Thyroid gland (tissue), 4 donors: ENCODE results near the gene CLCN3.

Source experiments
- POLR2A ChIP-seq, 2 donors: fragments of 450-650 bp; IDR thresholded peaks; one replicate each; pipeline ENCODE4 v1.6.1; 2017; ENCODE audit warnings: antibody characterized with exemption in 2 of 2, mild to moderate bottlenecking in 2 of 2, moderate library complexity in 1 of 2
- TF ChIP-seq, protein P1 (sequence below), 6 experiments: fragments of 200-600 bp in 3 of 6; fragments of 450-650 bp in 3 of 6; sonication (generic) in 3 of 6; IDR thresholded peaks; one replicate each; pipeline ENCODE4 v1.5.1; 2016 to 2019; ENCODE audit warnings: antibody characterized with exemption in 6 of 6, mild to moderate bottlenecking in 2 of 6, inconsistent platforms in 1 of 6, moderate library complexity in 1 of 6

DNA sequence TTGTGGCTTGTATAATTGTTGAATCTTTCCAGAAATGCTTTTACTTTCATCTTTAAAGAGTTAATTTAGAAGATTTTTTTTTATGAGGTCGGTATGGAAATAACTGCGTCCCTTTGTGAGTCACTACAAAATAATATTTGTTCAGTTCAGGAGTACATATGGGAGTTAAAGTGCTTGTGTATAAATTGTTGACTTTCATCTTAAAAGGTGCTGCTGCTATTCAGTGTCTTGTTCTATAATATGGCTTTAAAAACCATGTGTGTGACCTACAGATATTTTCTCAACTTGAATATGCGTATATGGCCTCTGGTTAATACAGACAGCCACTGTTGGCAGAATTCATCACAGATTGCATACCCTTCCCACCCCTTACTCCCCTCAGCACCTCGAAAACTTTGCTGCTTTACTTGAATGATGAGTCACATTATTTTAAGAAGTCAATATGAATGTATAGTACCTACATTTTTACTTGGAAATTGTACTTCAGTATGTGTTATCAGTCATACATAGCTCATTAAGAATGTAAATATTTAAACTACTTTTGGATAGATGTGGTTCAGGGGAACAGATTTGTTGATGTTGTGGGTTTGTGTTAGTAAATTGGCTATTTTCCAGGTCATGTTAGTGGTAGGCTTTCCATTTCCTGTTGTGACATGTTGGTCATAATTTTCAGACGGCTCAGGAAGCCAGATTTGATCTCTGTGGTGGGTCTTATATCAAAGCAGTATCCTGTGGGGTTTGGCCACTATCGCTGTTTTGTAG is 1.5 kb downstream of the CLCN3 start:
- TF ChIP-seq POLR2A (IDR thresholded peaks at IDR 0.05), result no peak
- TF ChIP-seq, protein P1, sequence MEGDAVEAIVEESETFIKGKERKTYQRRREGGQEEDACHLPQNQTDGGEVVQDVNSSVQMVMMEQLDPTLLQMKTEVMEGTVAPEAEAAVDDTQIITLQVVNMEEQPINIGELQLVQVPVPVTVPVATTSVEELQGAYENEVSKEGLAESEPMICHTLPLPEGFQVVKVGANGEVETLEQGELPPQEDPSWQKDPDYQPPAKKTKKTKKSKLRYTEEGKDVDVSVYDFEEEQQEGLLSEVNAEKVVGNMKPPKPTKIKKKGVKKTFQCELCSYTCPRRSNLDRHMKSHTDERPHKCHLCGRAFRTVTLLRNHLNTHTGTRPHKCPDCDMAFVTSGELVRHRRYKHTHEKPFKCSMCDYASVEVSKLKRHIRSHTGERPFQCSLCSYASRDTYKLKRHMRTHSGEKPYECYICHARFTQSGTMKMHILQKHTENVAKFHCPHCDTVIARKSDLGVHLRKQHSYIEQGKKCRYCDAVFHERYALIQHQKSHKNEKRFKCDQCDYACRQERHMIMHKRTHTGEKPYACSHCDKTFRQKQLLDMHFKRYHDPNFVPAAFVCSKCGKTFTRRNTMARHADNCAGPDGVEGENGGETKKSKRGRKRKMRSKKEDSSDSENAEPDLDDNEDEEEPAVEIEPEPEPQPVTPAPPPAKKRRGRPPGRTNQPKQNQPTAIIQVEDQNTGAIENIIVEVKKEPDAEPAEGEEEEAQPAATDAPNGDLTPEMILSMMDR (IDR thresholded peaks at IDR 0.05), result no peak
